Mesodermal cell (in vitro differentiated cells): ENCODE measurements around the gene TMEM120B.
"Not testable (repeated sequence)": the region's sequence is repeated elsewhere in the genome, so short reads cannot be mapped to it uniquely, and the experiment has no call there.

Source experiments
- H3K27ac ChIP-seq: 2 replicates; pipeline ENCODE4 v1.7.0; 2013; ENCODE audit warnings: mild to moderate bottlenecking, low read depth, low read length, moderate library complexity; ENCODE audit not compliant: severe bottlenecking
- H3K36me3 ChIP-seq: 2 replicates; pipeline ENCODE4 v1.7.1; 2013; ENCODE audit warnings: mild to moderate bottlenecking, low read length, moderate library complexity; ENCODE audit not compliant: control insufficient read depth, insufficient read depth
- H3K4me1 ChIP-seq: one replicate; pipeline ENCODE4 v1.7.1; 2013; ENCODE audit warnings: mild to moderate bottlenecking, low read length; ENCODE audit not compliant: insufficient read depth, control insufficient read depth, poor library complexity, severe bottlenecking
- H3K4me3 ChIP-seq: 2 replicates; pipeline ENCODE4 v1.7.0; 2013; ENCODE audit warnings: low read length, control low read depth, mild to moderate bottlenecking; ENCODE audit not compliant: insufficient read depth, poor library complexity, severe bottlenecking; ENCODE audit errors: extremely low read depth
- H3K9me3 ChIP-seq: 2 replicates; pipeline ENCODE4 v1.7.1; 2013; ENCODE audit warnings: mild to moderate bottlenecking, low read length, moderate library complexity; ENCODE audit not compliant: control insufficient read depth
- WGBS, 2 experiments: methylation state at CpG; one replicate each; pipeline ENCODE4 v1.1.5; 2013; ENCODE audit warnings: missing lambda C conversion rate in 2 of 2; ENCODE audit not compliant: insufficient coverage in 2 of 2; 5-methylcytosine and 5-hydroxymethylcytosine counted together

The TMEM120B gene

GRCh38 chr12:121709478-121709961 is 3.0 kb upstream of the TMEM120B start:
- Histone ChIP-seq H3K9me3 (no peaks in the 10 kb centered on the region), H3K4me3 (no peak overlapping the region), H3K27ac (peak overlapping the region; percentile 82), H3K36me3 (no peaks in the 10 kb centered on the region), H3K4me1 (peaks cover 7% of the 10 kb centered on the region)
- 92 to 93% methylated on average over 3 to 4 of the region's 5 CpGs for WGBS, 2 experiments

GRCh38 chr12:121711361-121712189 is 977 bp upstream of the TMEM120B start:
- Histone ChIP-seq H3K36me3 (peaks cover 3% of the 10 kb centered on the region), H3K4me1 (peaks cover 7% of the 10 kb centered on the region), H3K9me3 (no peaks in the 10 kb centered on the region), H3K4me3 (peak overlapping the region; percentile 90), H3K27ac (no peak overlapping the region)
- WGBS, 2 experiments = 88 to 91% methylated on average over 16 to 18 of the region's 24 CpGs

DNA sequence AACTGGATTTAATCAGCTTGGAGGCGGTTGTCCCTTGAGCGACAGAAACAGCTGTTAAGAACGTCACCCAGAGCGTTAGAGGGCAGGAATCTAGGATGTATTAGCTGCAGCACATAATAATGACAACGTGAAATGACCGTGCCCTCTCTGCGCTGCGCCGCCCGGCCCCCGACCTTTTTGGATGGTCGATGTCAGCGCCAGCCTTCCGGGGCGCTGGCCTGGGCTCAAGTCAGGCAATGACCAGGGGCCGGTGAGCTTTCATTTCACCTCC is 427 bp upstream of the TMEM120B start:
- peak overlapping the region; percentile 90 for H3K4me3 ChIP-seq
- peaks cover 10% of the 10 kb centered on the region for H3K4me1 ChIP-seq
- peak overlapping the region; percentile 67 for H3K27ac ChIP-seq
- 2 to 3% methylated on average over 15 to 16 of the region's 16 CpGs for whole genome bisulfite sequencing, 2 experiments
- peaks cover 3% of the 10 kb centered on the region for H3K36me3 ChIP-seq
- no peaks in the 10 kb centered on the region for H3K9me3 ChIP-seq

- peaks cover 8% of the 10 kb centered on the region for H3K36me3 ChIP-seq
- peaks cover 10% of the 10 kb centered on the region for H3K4me1 ChIP-seq
- H3K27ac ChIP-seq = no peak overlapping the region
- no peaks in the 10 kb centered on the region for H3K9me3 ChIP-seq
- H3K4me3 ChIP-seq = peak overlapping the region; percentile 90
- WGBS, 2 experiments = 29 to 35% methylated on average over 7 of the region's 14 CpGs
Measured at GRCh38 chr12:121713257-121713777, 765 bp downstream of the TMEM120B start.

- Histone ChIP-seq H3K36me3 (peaks cover 11% of the 10 kb centered on the region), H3K4me3 (peak overlapping the region; percentile 90), H3K27ac (no peak overlapping the region), H3K4me1 (peaks cover 10% of the 10 kb centered on the region), H3K9me3 (no peaks in the 10 kb centered on the region)
- WGBS, 2 experiments = 77 to 91% methylated on average over 6 of the region's 6 CpGs
Measured at GRCh38 chr12:121713793-121714192, 1.2 kb downstream of the TMEM120B start.

- Histone ChIP-seq H3K36me3 (peaks cover 14% of the 10 kb centered on the region), H3K4me1 (peaks cover 18% of the 10 kb centered on the region)
- 90 to 100% methylated on average over 4 to 6 of the region's 7 CpGs for WGBS, 2 experiments
- not testable (repeated sequence) for H3K9me3 ChIP-seq, H3K4me3 ChIP-seq, H3K27ac ChIP-seq
Measured at GRCh38 chr12:121715055-121715454, 2.5 kb downstream of the TMEM120B start.

DNA sequence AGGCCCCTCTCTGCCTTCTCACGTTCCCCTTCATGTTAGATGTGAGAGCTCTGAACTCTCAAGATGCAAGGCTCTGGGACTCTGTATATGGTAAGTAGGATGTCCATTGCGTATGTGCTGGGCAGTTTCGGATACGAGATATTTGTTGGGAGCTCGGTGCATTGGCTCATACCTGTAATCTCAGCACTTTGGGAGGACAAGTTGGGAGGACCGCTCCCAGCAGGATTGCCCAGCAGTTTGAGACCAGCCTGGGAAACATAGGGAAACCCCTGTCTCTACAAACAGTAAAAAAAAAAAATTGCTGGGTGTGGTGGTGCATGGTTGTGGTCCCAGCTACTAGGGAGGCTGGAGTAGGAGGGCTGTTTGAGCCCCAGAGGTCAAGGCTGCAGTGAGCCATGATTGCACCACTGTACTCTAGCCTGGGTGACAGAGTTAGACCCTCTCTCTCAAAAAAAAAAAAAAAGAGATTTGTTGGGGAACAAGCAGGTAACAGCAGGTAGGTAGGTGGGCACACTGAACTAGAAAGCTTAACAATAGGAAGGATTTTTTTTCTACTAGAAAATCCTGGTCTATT is 3.4 kb downstream of the TMEM120B start:
- no peak overlapping the region for H3K4me3 ChIP-seq
- H3K36me3 ChIP-seq = peaks cover 16% of the 10 kb centered on the region
- no peaks in the 10 kb centered on the region for H3K9me3 ChIP-seq
- peaks cover 26% of the 10 kb centered on the region for H3K4me1 ChIP-seq
- WGBS, 2 experiments = 78 to 80% methylated on average over 5 of the region's 6 CpGs
- H3K27ac ChIP-seq = no peak overlapping the region

GRCh38 chr12:121717041-121717699 is 4.6 kb downstream of the TMEM120B start:
- H3K4me3 ChIP-seq = no peak overlapping the region
- 82 to 84% methylated on average over 9 to 10 of the region's 10 CpGs for WGBS, 2 experiments
- H3K27ac ChIP-seq = peak overlapping the region; percentile 80
- peaks cover 26% of the 10 kb centered on the region for H3K4me1 ChIP-seq
- H3K36me3 ChIP-seq = peaks cover 18% of the 10 kb centered on the region
- no peaks in the 10 kb centered on the region for H3K9me3 ChIP-seq

DNA sequence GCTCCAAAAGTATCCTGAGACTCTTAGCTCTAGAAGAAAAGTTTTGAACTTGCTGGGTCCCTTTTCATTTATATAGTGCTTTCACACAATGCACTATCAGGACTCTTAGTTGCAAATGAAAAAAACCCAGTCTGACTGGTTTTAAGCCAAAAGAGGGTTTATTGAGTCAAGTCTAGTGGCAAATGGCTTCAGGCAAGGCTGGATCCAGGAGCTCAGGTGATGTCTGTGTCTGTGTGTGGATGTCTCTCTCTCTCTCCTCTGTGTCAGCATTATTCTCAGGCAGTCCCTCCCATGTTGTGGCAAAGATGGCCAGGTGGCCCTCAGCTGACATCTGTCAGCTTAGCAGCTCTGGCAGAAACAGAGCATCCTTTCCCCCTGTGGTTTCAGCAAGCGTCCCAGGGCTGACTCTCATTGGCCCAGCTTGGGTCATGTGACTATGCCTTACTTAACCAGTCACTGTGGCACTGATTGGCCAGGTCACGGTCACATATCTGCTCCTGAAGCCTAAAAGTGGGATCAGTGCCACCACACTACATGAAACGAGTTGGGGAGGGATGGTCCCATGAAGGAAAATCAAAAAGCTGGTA is 6.2 kb downstream of the TMEM120B start:
- no peak overlapping the region for H3K4me3 ChIP-seq
- 100% methylated on average over 3 of the region's 3 CpGs for WGBS, 2 experiments
- peaks cover 18% of the 10 kb centered on the region for H3K36me3 ChIP-seq
- no peak overlapping the region for H3K27ac ChIP-seq
- peaks cover 22% of the 10 kb centered on the region for H3K4me1 ChIP-seq
- no peaks in the 10 kb centered on the region for H3K9me3 ChIP-seq

DNA sequence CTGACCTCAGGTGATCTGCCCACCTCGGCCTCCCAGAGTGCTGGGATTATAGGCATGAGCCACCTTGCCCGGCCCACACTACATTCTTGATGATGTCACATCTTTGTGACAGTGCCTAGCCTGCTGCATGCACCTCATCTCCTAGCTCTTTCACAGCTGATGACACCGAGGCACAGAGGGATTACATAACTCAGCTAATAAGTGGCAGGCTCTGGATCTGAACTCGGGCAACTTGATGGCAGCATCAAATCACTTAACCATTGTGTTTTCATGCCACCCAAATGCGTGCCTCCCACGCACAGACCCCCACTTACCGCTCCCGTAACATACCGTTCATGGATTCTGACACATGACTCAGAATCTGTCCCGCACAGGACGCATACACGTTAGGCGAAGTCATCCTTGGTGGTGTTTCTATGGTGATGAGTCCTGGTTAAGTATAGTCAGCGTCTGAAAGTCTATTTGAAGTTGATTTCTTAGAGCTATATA is 7.4 kb downstream of the TMEM120B start:
- H3K27ac ChIP-seq = peak overlapping the region; percentile 93
- peaks cover 19% of the 10 kb centered on the region for H3K4me1 ChIP-seq
- no peaks in the 10 kb centered on the region for H3K9me3 ChIP-seq
- WGBS, 2 experiments = 76 to 80% methylated on average over 7 to 8 of the region's 14 CpGs
- no peak overlapping the region for H3K4me3 ChIP-seq
- H3K36me3 ChIP-seq = peaks cover 25% of the 10 kb centered on the region
